Activated CD4-positive, alpha-beta T cell treated with anti-CD3 and anti-CD28 coated beads, Interleukin-2, Interleukin-4, amounts not matched to agents 100 ng/mL and 50 ng/mL, durations not matched to agents 16 hours and 8 hours (primary cell): ENCODE results near the gene B3GAT1.
A peak's percentile ranks its signal among the peaks of the same experiment; 100 is the strongest.

Experiments used
- DNase-seq: peaks from one replicate; pipeline ENCODE4 v3.0.0-alpha.2; 2020; ENCODE audit warnings: low spot score

Gene B3GAT1

DNA sequence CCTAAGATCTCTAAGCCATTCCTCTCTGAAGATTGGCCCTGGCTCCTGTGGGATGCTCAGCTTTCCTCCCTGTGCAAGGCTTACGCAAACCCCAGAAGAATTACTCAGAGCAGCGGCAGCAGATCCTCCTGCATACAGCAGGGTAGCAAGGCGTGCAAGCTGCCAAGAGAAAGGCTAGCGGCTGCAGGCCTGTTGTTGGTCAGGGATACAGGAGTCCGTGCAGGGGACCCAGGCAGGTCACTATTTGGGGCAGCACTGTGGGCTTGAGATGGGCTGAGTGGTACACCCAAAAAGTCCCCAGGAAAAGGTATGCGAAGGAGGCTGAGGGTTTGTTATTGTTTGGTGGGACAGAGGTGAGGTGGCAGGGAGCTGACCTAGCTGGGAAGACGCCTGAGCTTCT is 78.7 kb downstream of the B3GAT1 start:
- no peak for DNase-seq

GRCh38 chr11:134332782-134333181 is 79.3 kb downstream of the B3GAT1 start:
- no peak for DNase-seq

DNA sequence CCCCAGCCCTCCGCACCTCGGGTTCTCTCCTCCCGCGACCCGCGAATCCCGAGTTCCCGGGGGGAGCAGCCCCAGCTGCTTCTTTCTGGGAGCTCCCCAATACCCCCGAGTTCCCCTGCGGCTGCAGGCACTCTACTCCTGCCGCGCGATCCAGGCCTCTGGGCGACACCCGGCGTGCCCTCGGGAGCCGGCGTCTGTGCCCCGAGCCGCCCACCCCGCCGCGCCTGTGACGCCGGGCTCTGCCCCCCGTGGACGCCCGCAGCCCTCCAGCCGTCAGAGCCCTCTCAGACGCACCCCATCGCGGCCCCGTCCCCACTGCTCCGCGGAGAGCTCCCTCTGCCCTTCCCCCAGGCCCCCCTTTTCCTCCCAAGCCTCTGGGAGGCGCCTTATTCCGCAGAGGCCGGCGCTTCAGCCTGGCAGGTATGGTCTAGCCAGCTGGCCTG is 79.8 kb downstream of the B3GAT1 start:
- no peak for DNase-seq

DNA sequence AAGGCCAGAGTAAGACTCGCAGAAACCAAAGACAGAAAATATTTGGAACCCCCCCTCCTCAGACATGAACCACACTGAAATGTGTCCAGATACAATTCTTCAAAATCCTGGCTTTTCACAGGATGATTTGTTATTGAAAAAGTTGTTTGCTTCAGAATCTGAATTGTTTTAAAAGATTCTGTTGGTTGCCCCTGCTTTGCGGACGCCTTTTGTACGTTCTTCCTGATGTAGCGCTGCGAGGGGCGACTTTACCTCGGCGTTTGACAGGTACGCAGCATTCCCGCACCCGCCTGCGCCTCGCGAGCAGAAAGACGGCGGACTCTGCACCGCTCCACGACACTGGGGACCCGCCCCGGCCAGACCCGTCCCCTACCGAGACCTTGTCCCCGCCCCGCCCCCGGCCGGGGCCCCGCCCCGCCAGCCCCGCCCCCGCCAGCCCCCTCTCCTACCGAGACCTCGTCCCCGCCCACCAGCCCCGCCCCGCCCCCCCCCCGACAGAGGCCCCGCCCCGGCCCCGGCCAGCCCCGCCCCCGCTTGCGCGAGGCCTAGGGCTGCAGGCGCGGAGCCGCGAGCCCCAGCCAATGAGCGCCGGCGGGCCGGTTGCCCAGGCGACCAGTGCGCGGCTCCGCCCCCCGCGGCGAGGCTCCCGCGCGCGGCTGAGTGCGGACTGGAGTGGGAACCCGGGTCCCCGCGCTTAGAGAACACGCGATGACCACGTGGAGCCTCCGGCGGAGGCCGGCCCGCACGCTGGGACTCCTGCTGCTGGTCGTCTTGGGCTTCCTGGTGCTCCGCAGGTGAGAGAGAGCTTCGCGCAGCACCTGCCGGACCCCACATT is 80.5 kb downstream of the B3GAT1 start, which contains the start of gene GLB1L2:
Gene GLB1L2 (plus strand): TSS at position 635 of the 835 bp plus-strand sequence. CDS start 74 bp downstream, at position 709.
- DNase-seq = peak; percentile 66

DNA sequence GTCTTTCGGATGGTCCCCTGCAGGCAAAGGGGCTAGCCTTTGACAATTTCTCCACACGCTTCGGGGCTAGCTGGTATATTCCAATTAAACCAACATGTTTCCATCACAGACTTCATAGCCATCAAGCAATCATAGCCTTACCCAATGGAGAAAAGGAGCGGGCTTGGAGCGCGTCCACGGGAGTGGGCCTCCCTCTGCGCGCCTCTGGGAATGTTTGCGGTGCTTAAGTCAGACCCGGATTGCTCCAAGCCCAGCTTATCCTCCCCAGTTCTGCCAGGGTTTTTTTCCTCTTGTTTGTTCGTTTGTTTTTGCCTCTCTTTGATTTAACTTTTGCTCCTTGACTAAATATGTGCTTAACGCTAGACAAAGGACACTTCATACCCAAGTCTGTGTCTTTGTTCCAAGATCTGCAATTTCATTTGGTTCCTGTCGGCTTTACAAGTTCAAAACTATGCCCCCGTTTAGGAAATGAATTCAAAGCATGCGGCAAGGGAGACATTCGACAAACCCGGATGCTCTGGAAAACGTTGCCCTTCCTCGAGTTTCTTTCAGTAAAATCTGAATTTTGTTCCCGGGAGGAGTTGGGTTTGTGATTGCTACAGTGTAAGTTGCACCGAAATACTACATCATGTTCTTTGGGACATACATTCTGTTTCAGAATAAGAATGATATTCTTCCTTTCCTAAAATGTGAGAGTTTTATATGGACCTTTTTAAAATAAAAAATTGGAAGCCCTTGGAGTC is 81.3 kb downstream of the B3GAT1 start:
- DNase-seq = no peak
